Natural killer cell treated with Interleukin-12 subunit alpha and Interleukin-12 subunit beta and Interleukin-15 and Interleukin-18, amount 100 ng/mL, for 72 hours (primary cell): ENCODE data around the gene SUPT6H. TPM values are rescaled to one million over a fixed set of nuclear protein-coding genes. Genes with fewer than 3 reads are reported as not detected.

Source experiments
- total RNA-seq, 2 donors: library from RNA; stranded (reverse); gene quantifications; one replicate each; pipeline ENCODE4 v1.2.3, GENCODE V29; 2022

SUPT6H gene
- total RNA-seq, 2 donors from 2014 or later = 118 to 133 TPM

Other genes starting within 250 kb of the SUPT6H start
- gene SLC13A2, start 188.6 kb upstream of the SUPT6H start, total RNA-seq = not detected
- not detected for gene FOXN1, start 155.9 kb upstream of the SUPT6H start, total RNA-seq
- 100 to 1,000 TPM; 104 to 135 TPM for gene UNC119, start 109.6 kb upstream of the SUPT6H start, total RNA-seq
- gene PIGS, start 90.7 kb upstream of the SUPT6H start, total RNA-seq = 10 to 100 TPM; 74.9 to 93.2 TPM
- gene ALDOC, start 85.3 kb upstream of the SUPT6H start, total RNA-seq = 100 to 1,000 TPM in 1 of 2 donors, 10 to 100 TPM in 1; 36.8 to 164 TPM
- 100 to 1,000 TPM in 1 of 2 donors, 10 to 100 TPM in 1; 80.7 to 198 TPM for gene SPAG5, start 63.2 kb upstream of the SUPT6H start, total RNA-seq
- 100 to 1,000 TPM in 1 of 2 donors, 10 to 100 TPM in 1; 34.4 to 108 TPM for gene RSKR, start 48.0 kb upstream of the SUPT6H start, total RNA-seq
- gene BLTP2, start 17.0 kb upstream of the SUPT6H start, total RNA-seq = 100 to 1,000 TPM; 184 to 422 TPM
- gene SDF2, start 299 bp upstream of the SUPT6H start, total RNA-seq = 10 to 100 TPM; 36.1 to 65.2 TPM
- 1 to 10 TPM; 3.7 to 4.6 TPM for gene PROCA1, start 49.7 kb downstream of the SUPT6H start, total RNA-seq
- 10 to 100 TPM in 1 of 2 donors, 1 to 10 TPM in 1; 8.5 to 25.7 TPM for gene RAB34, start 55.7 kb downstream of the SUPT6H start, total RNA-seq
- gene RPL23A, start 57.8 kb downstream of the SUPT6H start, total RNA-seq = 1,000 to 10,000 TPM; 1,264 to 1,439 TPM
- gene TLCD1, start 64.0 kb downstream of the SUPT6H start, total RNA-seq = 1 to 10 TPM; 1.5 to 9.7 TPM
- 10 to 100 TPM in 1 of 2 donors, 1 to 10 TPM in 1; 3.2 to 10.2 TPM for gene NEK8, start 66.6 kb downstream of the SUPT6H start, total RNA-seq
- 100 to 1,000 TPM in 1 of 2 donors, 10 to 100 TPM in 1; 59.7 to 186 TPM for gene TRAF4, start 81.8 kb downstream of the SUPT6H start, total RNA-seq
- 10 to 100 TPM; 21.7 to 23.5 TPM for gene FAM222B, start 180.6 kb downstream of the SUPT6H start, total RNA-seq
- 100 to 1,000 TPM in 1 of 2 donors, 10 to 100 TPM in 1; 55.9 to 105 TPM for gene ERAL1, start 192.8 kb downstream of the SUPT6H start, total RNA-seq
- gene FLOT2, start 235.5 kb downstream of the SUPT6H start, total RNA-seq = 10 to 100 TPM; 79.3 to 95.8 TPM
- gene DHRS13, start 240.9 kb downstream of the SUPT6H start, total RNA-seq = 10 to 100 TPM; 22.5 to 26.1 TPM